ENCODE data around the gene ABCF2. TPM values are rescaled to one million over a fixed set of nuclear protein-coding genes. Genes with fewer than 3 reads are reported as not detected.

Gene ABCF2
- total RNA-seq, 1 experiment from 2014 or later, result 69.0 TPM

DNA sequence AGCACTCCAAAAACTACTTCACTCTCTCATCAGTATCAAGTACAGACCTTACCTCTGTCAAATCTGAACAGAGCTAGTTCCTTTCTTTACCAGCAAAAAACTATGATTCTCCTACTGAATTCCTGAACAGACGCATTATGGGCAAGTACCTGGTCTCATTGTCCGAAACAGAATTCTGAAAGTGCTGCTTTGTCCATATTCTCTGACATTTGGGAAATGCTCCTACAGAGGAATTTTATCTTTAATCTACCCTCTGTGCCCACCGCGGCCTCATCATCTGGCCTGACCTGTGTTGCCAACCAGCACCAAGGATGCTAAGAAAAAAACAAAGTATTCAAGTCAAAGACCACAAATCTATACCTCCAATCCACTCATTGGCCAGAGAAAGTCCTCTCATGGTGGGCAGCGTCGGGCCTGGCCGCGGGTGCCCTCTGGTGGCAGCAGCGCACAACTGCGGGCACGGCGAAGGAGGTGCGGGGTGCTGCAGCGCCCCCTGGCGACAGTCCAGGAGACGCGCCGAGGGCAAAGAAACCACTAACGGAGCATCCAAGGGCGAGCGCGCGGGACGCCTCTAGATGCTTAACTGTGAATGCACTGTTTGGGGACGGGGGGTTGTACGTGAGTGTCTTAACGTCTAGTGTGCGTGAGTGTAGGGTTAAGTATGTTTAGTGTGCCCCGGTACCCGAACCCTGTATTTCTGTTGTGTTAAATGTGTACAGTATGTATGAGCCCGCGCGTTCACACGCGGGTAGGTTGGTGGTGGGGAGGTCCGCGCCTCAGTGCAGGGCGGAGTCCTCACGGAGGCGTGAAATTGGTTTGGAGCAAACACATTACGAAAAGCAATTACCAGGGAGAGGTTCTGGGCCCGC is 54.5 kb downstream of the ABCF2 start:
- no peak overlapping the region for H3K4me3 ChIP-seq (ENCODE audit: low read depth, low read length, poor library complexity, severe bottlenecking)
- TF ChIP-seq, protein P1, sequence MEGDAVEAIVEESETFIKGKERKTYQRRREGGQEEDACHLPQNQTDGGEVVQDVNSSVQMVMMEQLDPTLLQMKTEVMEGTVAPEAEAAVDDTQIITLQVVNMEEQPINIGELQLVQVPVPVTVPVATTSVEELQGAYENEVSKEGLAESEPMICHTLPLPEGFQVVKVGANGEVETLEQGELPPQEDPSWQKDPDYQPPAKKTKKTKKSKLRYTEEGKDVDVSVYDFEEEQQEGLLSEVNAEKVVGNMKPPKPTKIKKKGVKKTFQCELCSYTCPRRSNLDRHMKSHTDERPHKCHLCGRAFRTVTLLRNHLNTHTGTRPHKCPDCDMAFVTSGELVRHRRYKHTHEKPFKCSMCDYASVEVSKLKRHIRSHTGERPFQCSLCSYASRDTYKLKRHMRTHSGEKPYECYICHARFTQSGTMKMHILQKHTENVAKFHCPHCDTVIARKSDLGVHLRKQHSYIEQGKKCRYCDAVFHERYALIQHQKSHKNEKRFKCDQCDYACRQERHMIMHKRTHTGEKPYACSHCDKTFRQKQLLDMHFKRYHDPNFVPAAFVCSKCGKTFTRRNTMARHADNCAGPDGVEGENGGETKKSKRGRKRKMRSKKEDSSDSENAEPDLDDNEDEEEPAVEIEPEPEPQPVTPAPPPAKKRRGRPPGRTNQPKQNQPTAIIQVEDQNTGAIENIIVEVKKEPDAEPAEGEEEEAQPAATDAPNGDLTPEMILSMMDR (conservative IDR thresholded peaks at IDR 0.05; ENCODE audit: low read depth, low read length), result peak; percentile 100
- no peak for TF ChIP-seq EZH2 (IDR thresholded peaks at IDR 0.05; ENCODE audit: borderline replicate concordance, low read depth, low read length, poor library complexity, severe bottlenecking)
- no TSS peak for BruUV-seq (replicated peaks)
- CTCF ChIA-PET, result interaction anchor here (0.9 kb wide), 1 partner anchor 11 kb away, joined by 3 read pairs; no protein-coding TSS in a partner anchor
- no peaks in the 10 kb centered on the region for H3K9me3 ChIP-seq (ENCODE audit: low read depth, low read length, poor library complexity, severe bottlenecking)
- H3K4me1 ChIP-seq (ENCODE audit: insufficient read depth, low read length, poor library complexity, severe bottlenecking), result peaks cover 4% of the 10 kb centered on the region
- peak; percentile 79 for DNase-seq (ENCODE audit: low spot score)
- H3K27me3 ChIP-seq (replicated peaks; ENCODE audit: insufficient read depth, low read depth, low read length, poor library complexity), result peaks cover 27% of the 10 kb centered on the region
- POLR2A ChIA-PET (ENCODE audit: low non-redundant PET), result no interaction called here
- H3K36me3 ChIP-seq (ENCODE audit: insufficient read depth, low read length, poor library complexity, severe bottlenecking), result no peaks in the 10 kb centered on the region
- intact Hi-C loops (cut with micrococcal nuclease; ENCODE audit: unreplicated experiment), result loop anchor here (1.0 kb wide), 2 partner anchors 48 to 131 kb away; no protein-coding TSS in a partner anchor
- no peak overlapping the region for H3K27ac ChIP-seq (ENCODE audit: low read depth, low read length, poor library complexity, severe bottlenecking)

DNA sequence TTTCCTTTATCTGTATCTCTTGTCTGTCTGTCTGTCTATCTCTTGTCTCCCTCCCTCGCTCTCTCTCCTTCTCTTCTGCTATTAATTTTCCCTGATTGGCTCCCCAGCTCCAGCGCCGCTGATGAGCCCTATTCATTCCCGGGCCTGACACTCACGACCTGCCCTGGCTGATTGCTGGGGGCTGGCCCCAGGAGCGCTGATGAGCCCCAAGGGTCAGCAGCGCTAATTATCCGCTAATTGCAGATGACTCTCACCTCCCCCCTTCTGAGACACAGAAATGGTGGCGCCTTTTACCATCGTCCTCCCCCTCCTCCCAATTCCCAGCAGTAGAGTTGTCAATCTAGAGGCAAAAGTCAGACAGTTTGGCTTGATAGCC is 58.2 kb downstream of the ABCF2 start:
- intact Hi-C loops (cut with micrococcal nuclease; ENCODE audit: unreplicated experiment), result no loop called here
- no peaks in the 10 kb centered on the region for H3K9me3 ChIP-seq (ENCODE audit: low read depth, low read length, poor library complexity, severe bottlenecking)
- POLR2A ChIA-PET (ENCODE audit: low non-redundant PET), result no interaction called here
- H3K36me3 ChIP-seq (ENCODE audit: insufficient read depth, low read length, poor library complexity, severe bottlenecking), result no peaks in the 10 kb centered on the region
- TF ChIP-seq EZH2 (IDR thresholded peaks at IDR 0.05; ENCODE audit: borderline replicate concordance, low read depth, low read length, poor library complexity, severe bottlenecking), result no peak
- TF ChIP-seq, protein P1 (conservative IDR thresholded peaks at IDR 0.05; ENCODE audit: low read depth, low read length), result no peak
- peaks cover 8% of the 10 kb centered on the region for H3K4me1 ChIP-seq (ENCODE audit: insufficient read depth, low read length, poor library complexity, severe bottlenecking)
- H3K27ac ChIP-seq (ENCODE audit: low read depth, low read length, poor library complexity, severe bottlenecking), result no peak overlapping the region
- CTCF ChIA-PET, result no interaction called here
- no peak overlapping the region for H3K4me3 ChIP-seq (ENCODE audit: low read depth, low read length, poor library complexity, severe bottlenecking)
- BruUV-seq (replicated peaks), result no TSS peak
- no peak for DNase-seq (ENCODE audit: low spot score)
- peaks cover 64% of the 10 kb centered on the region for H3K27me3 ChIP-seq (replicated peaks; ENCODE audit: insufficient read depth, low read depth, low read length, poor library complexity)

DNA sequence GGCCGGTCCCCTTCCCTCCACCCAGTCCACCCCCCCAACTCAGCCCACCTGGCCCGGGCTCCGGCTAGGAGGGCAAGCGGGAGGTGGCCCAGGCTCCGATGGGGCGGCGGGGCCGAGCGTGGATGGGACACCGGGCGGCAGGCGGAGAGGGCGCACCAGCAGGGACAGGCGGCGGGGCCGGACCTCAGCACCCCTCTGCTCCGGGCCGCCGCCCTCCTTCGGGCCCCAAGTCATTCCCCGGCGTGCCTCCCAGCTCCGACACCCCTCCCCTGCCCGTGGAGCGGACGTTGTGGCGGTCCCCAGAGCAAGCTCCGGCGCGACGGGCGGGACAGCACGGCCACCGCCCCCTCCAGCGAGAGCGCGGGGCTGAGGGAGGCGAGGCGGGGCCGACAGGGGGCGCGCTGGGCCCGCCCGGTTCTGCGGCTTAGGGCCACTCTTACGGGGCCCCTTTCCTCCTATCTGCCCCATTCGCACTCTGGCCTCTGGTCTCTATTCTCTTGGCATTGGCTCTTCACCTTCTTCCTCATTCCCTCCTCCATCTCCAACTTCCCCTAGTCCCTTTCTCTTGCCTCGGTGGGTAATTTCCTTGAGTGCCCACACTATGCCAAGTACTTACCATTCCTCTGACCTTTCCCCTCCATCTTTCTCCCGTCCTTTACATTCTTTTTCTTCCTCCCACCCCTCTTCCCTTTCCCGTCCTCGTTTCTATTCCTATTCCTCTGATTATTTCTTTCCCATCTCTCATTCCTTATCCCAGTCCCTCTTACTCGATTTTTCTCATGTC is 58.8 kb downstream of the ABCF2 start:
- peak; percentile 56 for DNase-seq (ENCODE audit: low spot score)
- no peaks in the 10 kb centered on the region for H3K9me3 ChIP-seq (ENCODE audit: low read depth, low read length, poor library complexity, severe bottlenecking)
- intact Hi-C loops (cut with micrococcal nuclease; ENCODE audit: unreplicated experiment), result no loop called here
- no TSS peak for BruUV-seq (replicated peaks)
- peaks cover 8% of the 10 kb centered on the region for H3K4me1 ChIP-seq (ENCODE audit: insufficient read depth, low read length, poor library complexity, severe bottlenecking)
- ChIA-PET POLR2A (ENCODE audit: low non-redundant PET) (no interaction called here), CTCF (interaction anchor here (0.6 to 1.4 kb wide), 3 partner anchors 21 to 231 kb away, joined by 3 to 9 read pairs (median 4); no protein-coding TSS in a partner anchor)
- no peak overlapping the region for H3K27ac ChIP-seq (ENCODE audit: low read depth, low read length, poor library complexity, severe bottlenecking)
- TF ChIP-seq, protein P1 (conservative IDR thresholded peaks at IDR 0.05; ENCODE audit: low read depth, low read length), result peak; percentile 68
- TF ChIP-seq EZH2 (IDR thresholded peaks at IDR 0.05; ENCODE audit: borderline replicate concordance, low read depth, low read length, poor library complexity, severe bottlenecking), result no peak
- H3K4me3 ChIP-seq (ENCODE audit: low read depth, low read length, poor library complexity, severe bottlenecking), result peak overlapping the region; percentile 46
- peaks cover 68% of the 10 kb centered on the region for H3K27me3 ChIP-seq (replicated peaks; ENCODE audit: insufficient read depth, low read depth, low read length, poor library complexity)
- no peaks in the 10 kb centered on the region for H3K36me3 ChIP-seq (ENCODE audit: insufficient read depth, low read length, poor library complexity, severe bottlenecking)

All from A673 (cell line).